ENCODE measurements around the gene GORAB.

The GORAB gene

DNA sequence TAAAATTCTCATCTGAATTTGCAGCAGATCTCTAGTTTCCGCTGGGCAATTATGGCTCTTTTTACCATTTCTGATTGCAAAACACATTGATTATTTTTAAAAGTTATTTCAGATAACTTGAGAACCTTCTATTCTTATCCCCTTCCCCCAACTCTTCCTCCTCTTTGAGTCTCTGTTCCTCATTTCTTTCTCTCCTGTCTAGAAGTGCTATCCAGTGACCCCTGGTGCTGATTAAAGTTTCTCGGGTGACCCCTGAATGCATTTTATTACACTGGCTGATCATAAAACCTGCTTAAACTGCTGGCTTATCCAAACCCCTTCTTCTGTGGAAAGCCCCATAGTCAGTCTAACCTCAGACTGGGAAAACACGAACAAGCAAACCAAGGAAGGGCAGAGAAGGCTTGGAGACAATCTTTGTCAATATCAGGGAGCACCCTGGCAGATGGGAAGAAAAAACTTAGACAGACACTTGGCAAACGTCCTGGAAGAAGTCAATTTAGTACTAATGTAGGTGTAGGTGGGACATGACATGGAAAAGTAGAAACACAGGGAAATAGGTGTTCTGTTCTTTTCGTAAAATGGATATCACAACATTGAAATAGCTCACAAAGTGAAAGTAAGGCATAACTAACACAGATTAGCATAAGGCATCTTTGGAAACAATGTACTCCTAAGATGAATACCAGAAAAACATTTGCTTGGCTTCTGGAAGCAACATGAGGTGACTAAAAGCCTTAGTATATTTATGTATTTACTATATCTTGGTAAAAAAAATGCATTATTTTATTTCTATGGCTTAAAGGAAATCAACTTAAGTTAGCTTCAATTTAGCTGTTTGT lies 61.4 kb downstream of the GORAB start:
- no peak for DNase-seq

DNA sequence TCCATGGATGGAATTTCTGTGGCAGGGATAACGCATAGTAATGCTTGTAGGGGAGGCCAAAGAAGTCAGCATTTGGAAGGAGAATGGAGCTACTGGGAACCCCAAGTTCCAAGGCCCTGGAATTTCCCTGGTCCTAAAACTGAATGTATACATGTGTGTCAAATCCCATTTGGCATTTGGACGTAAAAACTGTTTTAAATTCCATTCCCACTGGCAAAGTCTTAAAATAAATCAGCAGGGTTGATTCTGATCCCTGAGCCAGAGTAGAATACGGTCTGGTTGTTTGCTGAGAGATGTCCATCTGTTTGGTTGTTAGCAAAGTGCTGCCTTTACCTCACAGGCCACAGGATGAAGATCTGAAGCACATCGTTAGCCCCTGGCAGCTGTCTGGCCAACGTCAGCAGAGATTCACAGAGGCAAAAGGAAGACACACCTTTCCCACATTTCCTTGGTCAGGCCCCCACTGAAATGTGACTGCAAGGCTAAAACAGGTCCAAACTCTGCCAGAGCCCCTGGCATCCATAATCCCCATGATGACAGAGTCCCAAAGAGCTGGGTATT lies 62.2 kb downstream of the GORAB start:
- no peak for DNase-seq

DNA sequence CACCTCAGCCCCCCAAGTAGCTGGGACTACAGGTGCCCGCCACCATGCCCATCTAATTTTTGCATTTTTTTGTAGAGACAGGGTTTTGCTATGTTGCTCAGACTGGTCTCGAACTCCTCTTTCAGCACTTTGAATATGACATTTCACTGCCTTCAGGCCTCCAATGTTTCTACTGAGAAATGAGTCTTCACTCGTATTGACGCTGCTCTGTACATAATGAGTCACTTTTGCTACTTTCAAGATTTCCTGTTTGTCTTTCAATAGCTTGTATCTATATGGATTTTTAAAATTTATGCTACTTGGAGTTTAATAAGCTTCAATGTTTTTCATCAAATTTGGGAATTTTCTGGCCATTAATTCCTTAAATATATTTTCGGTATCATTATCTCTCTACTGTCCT lies 64.7 kb downstream of the GORAB start:
- no peak for DNase-seq

DNA sequence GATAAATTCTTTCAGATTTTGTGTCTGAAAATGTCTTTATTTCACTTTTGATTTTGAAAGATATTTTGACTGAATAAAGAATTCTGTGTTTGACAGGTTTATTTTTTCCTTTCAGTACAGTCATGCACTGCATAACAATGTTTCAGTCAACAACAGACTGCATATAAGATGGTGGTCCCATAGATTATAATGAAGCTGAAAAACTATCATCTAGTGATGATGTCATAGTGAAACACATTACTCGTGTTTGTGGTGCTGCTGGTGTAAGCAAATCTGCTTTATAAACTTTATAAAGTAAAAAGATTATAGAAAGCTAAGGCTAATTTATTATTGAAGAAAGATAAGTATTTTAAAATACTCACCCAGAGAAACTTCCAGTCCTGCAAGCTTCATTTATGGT lies 66.7 kb downstream of the GORAB start:
- DNase-seq: no peak

DNA sequence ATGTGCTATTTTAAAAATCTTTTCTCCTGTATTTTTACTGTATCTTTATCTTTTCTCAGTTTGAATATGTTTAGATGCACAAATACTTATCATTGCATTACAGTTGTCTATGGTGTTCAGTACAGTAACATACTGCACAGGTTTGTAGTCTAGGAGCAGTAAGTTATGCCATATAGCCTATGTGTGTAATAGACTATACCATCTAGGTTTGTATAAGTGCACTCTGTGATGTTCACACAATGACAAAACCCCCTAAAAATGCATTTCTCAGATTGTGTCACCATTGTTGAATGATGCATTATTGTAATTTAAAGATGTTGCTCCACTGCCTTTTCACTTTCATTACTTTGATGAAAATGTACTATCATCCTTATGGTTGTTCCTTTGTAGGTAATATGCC lies 67.1 kb downstream of the GORAB start:
- no peak for DNase-seq

DNA sequence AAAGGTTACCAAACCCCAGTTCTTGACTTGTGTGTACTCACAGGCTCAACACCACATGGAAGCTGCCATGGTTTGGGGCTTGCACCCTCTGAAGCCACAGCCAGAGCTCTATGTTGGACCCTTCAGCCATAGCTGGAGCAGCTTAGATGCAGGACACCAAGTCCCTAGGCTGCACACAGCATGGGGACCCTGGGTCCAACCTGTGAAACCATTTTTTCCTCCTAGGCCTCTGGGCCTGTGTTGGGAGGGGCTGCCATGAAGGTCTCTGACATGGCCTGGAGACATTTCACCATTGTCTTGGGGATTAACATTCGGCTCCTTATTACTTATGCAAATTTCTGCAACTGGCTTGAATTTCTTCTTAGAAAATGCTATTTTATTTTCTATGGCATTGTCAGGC lies 69.9 kb downstream of the GORAB start:
- no peak for DNase-seq
